ENCODE measurements around the gene FRMD5.

FRMD5 gene

DNA sequence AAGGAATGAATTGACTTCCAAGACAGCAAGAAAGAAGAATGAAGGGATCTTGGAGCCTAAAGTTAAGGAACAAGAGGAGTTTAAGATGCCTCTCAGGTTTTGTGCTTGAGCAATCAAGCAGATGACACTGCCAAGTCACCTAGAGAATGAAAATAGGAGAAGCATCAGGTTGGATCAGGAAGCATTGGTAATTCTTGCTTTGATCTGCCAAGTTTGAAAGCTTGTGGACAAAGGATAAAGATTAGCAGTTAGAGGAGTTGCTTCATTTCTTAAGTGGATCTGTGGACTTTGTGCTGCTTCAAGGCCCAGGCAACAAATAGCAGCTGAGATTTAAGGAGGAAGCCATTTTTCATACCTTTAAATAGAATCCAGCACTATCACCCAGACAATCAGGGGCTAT, 35.6 kb downstream of the FRMD5 start:
- no peak for DNase-seq

- no peak for DNase-seq
Measured at GRCh38 chr15:44158111-44158510, 37.0 kb downstream of the FRMD5 start.

DNA sequence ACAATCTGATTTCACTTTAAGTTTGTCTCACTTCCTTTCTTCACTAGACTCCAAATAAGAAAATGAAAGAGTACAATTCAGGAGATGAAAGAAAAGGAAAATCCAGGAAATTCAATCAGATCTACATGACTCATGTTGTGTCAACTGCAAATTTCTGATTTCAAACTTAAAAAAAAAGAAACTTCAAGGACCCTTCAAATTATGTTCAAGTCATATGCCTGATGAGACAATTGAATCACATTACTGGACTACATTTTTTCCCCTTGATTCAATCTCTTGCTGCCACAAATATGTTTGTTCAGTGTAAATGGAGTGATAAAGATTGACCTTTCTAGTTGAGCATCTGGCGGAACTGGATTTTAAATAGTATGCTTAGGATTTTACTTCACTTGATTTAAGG, 37.4 kb downstream of the FRMD5 start:
- no peak for DNase-seq

- DNase-seq: no peak
Measured at GRCh38 chr15:44153352-44153751, 41.7 kb downstream of the FRMD5 start.

DNA sequence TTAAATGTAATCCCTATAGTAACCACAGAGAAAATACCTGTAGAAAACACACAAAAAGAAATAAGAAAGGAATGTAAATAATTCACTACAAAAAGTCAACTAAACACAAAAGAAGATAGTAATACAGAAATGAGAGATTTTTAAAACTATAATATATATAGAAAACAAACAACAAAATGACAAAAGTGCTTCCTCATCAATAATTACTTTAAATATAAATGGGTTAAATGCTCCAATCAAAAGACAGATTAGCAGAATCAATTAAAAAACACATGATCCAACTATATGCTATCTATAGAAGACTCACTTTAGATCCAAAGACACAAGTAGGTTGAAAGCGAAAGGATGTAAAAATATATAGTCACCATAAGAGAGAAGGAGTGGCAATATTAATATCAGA, 45.8 kb downstream of the FRMD5 start:
- no peak for DNase-seq

GRCh38 chr15:44148580-44148979, 46.5 kb downstream of the FRMD5 start:
- no peak for DNase-seq

DNA sequence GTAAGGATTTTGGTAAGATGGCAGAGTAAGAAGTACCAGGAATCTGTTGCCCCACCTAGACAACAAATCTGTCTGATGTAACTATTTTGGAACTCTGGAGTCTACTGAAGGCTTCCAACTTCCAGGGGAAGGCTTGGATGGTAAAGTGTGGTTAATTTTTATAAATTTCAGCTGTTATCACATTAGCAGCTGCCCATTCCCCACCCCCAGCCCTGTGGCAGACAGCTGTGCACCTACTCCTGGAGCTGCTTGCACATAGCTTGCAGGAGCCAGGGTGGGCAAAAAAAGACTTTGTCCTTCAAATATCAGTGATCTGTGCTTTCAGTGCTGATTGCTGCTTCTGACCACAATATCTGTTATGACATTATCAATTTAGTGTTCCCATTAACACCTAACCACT, 47.4 kb downstream of the FRMD5 start:
- no peak for DNase-seq

DNA sequence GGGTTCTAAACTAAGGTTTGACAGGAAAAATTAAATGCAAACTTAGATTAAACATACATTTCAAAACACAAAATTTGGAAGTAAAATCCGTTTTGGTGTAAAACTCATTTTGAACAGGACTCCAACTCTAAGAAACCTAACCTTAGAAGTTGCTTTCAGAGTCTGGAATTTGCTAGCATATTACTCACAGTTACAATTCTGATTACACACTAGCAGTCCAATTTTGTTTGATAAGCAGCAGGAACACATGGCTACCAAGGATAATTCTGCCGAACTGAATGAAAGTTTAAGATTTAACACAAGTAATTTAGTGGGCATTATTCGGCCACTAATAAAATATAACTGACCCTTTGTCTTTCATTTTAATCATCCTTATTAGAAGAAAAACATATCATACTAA, 49.6 kb downstream of the FRMD5 start:
- DNase-seq: no peak

DNA sequence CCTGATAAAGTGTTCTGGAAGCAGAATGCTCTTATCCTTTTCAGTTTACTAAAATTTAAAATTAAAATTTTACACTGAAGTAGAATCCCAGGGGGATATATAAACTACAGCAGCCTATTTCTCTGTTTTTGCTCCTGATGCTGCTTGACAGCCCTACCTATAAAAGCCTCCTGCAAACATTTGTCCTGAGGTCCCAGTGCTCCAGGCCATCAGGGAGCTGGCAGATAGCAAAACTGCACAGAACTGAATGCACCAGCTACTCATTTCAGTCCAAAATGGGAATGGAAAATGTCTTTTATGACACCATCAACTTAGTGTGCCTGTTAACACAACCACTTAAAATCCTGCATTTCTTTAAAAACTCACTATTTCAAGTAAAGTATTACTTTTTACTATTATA, 50.1 kb downstream of the FRMD5 start:
- DNase-seq: no peak

DNA sequence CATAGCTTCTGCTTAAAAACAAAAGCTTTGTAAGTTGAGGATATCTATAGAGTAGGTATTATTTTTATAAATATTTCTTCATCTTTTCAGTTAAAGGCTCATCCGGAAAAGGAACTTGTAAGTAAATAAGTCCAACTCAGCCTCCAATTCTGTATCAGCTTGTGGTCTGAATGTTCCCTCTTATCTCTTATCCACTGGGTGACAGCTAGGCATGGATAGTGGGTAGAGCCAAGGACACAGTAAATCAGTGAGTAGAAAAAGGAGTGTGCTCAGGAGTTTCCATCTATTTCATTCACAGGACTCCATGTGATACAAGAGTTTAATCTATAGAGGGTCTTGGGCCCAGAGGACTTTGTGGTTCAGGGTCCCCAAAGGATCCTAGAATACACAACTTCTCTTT, 50.9 kb downstream of the FRMD5 start:
- DNase-seq: no peak

GRCh38 chr15:44137750-44138149, 57.3 kb downstream of the FRMD5 start:
- DNase-seq: no peak

- no peak for DNase-seq
Measured at GRCh38 chr15:44136991-44137477, 58.0 kb downstream of the FRMD5 start.

GRCh38 chr15:44132057-44132456, 63.0 kb downstream of the FRMD5 start:
- DNase-seq: no peak

DNA sequence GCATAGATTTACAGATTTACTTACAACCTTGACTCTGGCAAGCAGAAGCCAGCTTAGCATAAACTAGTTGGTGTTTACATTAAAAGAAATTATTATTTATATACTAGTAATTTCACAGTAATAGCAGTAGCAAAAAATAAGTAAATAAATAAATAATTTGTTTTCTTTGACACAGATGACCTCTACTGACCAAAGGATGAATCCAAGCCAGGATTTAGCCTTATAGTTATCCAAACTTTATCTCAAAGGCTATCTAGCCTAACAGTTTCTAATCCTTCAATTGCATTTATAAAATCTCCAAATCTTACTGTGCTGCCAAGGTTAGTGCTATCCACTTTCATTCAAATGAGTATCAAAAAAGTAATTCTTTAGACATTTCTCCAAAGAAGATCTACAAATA, 64.3 kb downstream of the FRMD5 start:
- DNase-seq: no peak

DNA sequence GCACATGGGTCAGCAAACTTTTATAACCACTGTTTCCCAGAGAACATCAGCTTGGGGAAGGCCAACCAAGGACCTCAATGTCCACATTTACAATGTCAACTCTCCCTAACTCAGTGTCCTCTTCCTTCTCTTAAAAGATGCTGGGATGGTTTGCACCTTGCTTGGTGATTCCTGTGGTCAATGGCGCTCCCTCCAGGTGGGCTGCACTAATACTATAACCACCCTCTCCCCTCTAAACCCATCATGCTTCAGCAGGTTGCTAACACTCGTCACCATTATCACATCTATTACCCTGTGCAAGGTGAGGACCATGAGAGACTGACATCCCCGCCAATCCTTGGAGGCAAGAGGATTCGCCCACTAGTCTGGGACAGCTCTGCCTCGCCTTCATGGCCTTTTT, 65.2 kb downstream of the FRMD5 start:
- no peak for DNase-seq

- no peak for DNase-seq
Measured at GRCh38 chr15:44128443-44128842, 66.6 kb downstream of the FRMD5 start.

DNA sequence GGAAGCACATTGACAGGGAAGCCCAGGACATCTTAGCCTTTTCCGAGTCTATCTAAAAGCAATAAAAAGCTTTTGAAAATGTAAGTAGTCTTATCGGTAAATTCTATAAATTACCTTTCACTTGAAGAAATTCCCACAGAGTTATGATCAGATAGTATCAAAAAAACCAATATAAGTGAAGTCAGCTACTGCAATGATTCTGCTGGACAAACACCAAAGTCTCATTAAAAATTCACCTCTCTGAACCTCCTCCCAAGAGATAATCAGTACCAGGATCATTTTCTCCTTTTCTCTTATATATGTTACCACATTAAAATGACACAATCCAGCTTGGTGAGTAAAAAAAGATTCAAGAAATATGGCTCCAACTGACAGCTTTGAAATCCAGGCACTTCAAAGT, 69.2 kb downstream of the FRMD5 start:
- DNase-seq: no peak

- DNase-seq: peak in 1 of 2 experiments; percentile 55
Measured at GRCh38 chr15:44102675-44103254, 92.3 kb downstream of the FRMD5 start.

DNA sequence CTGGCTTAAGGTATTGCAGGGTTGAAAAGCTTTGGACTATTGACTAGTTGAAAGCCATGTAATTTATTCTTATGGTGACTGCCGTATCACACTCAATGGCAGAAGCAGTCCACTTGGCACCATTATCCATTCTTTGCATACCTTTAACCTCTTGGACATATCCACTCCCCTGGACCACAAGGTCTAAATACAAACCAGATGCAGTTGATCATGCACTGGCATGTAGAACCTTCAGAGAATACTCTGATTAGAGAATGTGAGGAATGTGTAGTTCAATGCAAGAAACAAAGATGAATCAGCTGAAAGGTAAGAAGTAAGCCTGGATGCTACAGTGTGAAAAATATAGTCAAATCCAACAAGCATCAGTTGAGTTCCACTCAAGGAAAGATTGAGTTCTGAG, 93.1 kb downstream of the FRMD5 start:
- DNase-seq: no peak

DNA sequence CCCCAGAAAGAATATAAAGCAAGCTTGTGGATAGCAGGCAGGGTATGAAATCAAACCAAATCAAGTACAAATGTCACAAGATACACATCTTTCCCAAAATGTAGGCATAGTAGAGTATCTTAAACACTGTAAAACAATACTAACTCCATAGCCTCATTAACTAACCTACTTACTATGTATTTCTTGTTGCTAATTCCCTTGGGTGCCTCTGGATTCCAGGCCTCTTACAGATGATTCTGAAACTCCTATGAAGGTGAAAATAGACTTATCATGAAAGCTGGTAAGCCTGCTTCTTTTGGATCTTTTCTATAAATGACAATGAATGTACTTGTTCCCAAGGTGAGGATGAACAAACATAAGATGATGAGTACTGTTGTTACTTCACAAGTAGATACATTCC, 93.8 kb downstream of the FRMD5 start:
- no peak for DNase-seq

GRCh38 chr15:44099671-44100070, 95.4 kb downstream of the FRMD5 start:
- DNase-seq: no peak

DNA sequence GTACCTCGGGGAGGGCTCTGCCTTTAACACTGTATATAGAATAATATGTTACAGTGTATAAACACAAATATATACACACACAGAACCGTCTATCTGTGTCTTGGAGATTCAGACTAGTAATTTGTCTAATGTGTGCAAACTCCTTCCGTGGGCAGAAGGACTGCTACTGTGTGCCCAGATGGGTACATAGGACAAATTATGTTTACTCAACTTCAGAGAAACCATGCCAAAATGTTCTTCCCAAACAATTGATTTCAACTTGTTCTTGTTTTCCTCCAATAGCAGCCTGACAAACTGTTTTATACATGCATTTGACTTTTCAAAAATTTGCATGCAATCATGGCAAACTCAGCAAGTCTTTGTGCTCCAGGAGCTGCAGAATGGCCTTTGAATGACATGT, 97.5 kb downstream of the FRMD5 start:
- DNase-seq: peak in 1 of 2 experiments; percentile 2

DNA sequence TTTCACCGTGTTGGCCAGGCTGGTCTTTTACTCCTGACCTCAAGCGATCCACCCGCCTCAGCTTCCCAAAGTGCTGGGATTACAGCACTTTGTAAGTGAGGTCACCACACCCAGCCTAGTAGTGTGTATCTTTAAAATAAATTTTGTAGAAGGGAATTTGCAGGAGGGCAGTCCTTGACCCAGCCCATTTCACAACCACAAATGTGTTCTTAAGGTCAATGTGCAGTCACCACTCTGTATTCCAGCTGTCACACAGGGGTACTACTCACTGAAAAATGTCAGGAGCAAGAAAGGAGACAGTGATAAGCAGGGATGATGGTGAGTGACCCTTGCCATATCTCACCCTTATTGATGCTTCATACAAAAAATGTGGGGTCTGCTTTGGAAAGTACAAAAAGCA, 98.5 kb downstream of the FRMD5 start:
- no peak for DNase-seq

GRCh38 chr15:44094781-44095180, 100.3 kb downstream of the FRMD5 start:
- no peak for DNase-seq

DNA sequence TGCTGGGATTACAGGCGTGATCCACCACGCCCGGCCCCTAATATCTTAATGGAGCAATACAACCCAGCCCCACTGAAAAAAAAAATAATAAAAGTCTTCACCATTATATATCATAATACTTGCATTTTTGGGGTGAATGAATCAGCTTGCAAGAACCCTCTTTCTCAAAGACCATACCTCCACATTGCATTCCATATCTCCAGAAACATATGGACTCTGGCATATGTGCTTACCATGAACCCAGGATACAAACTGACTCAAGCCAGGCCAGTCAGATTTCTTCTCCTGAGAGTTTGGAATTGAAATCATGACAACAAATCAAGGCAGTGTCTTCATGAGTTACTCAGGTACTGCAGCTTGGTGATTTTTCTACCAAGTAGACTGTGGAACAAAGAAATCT, 101.2 kb downstream of the FRMD5 start:
- DNase-seq: no peak

- DNase-seq: no peak
Measured at GRCh38 chr15:44092221-44092620, 102.8 kb downstream of the FRMD5 start.

All from NCI-H446 (cell line).